Lung (tissue), 12 donors: Measurements from ENCODE around the gene SLC35F3. TPM values are rescaled to one million over a fixed set of nuclear protein-coding genes. Genes with fewer than 3 reads are reported as not detected.

ENCODE experiments used
- ATAC-seq: fragments of 200-7000 bp; cut with Tn5 transposase; one replicate; pipeline ENCODE4 v1.9.1; 2020; ENCODE audit warnings: moderate number of reproducible peaks; ENCODE audit not compliant: insufficient read depth, low FRiP score
- DNase-seq, 3 donors: peaks; one replicate each; pipeline ENCODE4 v3.0.0-alpha.2; 2013 to 2017
- H3K27ac ChIP-seq, 2 donors: one replicate each; pipeline ENCODE4 v1.5.1; 2013; ENCODE audit warnings: mild to moderate bottlenecking in 2 of 2, moderate library complexity in 2 of 2, control low read depth in 1 of 2, inconsistent platforms in 1 of 2, low read depth in 1 of 2, low read length in 1 of 2
- H3K27me3 ChIP-seq, 3 donors: one replicate each; pipeline ENCODE4 v1.5.1; 2013; ENCODE audit warnings: low read length in 2 of 3; ENCODE audit not compliant: control insufficient read depth in 3 of 3, insufficient read depth in 3 of 3
- H3K36me3 ChIP-seq, 4 donors: one replicate each; pipeline ENCODE4 v1.5.1; 2013; ENCODE audit warnings: low read length in 4 of 4, mild to moderate bottlenecking in 1 of 4, moderate library complexity in 1 of 4; ENCODE audit not compliant: control insufficient read depth in 4 of 4, insufficient read depth in 4 of 4
- H3K4me1 ChIP-seq, 5 donors: one replicate each; pipeline ENCODE4 v1.5.1; 2013; ENCODE audit warnings: low read length in 5 of 5, mild to moderate bottlenecking in 2 of 5, moderate library complexity in 1 of 5; ENCODE audit not compliant: control insufficient read depth in 5 of 5, insufficient read depth in 5 of 5
- H3K4me3 ChIP-seq: one replicate; pipeline ENCODE4 v1.5.1; 2013; ENCODE audit warnings: mild to moderate bottlenecking, control low read depth, moderate library complexity
- H3K9ac ChIP-seq, 2 donors: one replicate each; pipeline ENCODE4 v1.5.1; 2013; ENCODE audit warnings: low read length in 2 of 2, control low read depth in 1 of 2; ENCODE audit not compliant: insufficient read depth in 1 of 2
- H3K9me3 ChIP-seq, 4 donors: one replicate each; pipeline ENCODE4 v1.5.1; 2013; ENCODE audit warnings: low read length in 3 of 4, mild to moderate bottlenecking in 1 of 4, moderate library complexity in 1 of 4; ENCODE audit not compliant: control insufficient read depth in 4 of 4, insufficient read depth in 3 of 4
- WGBS, 2 donors: extraction: QIAGEN DNeasy Blood & Tissue Kit; methylation state at CpG; one replicate each; pipeline ENCODE4 v1.1.7; 2013; 5-methylcytosine and 5-hydroxymethylcytosine counted together
- polyA plus RNA-seq, 2 donors: library from polyadenylated mRNA; stranded (reverse); fragments of 200-250 nt; gene quantifications; one replicate each; pipeline ENCODE4 v1.2.1, GENCODE V29; 2013
- total RNA-seq, 2 donors: library from RNA; depleted of rRNA in 1 of 2; stranded (reverse); fragments of >200 nt in 1 of 2; gene quantifications; one replicate each; pipeline ENCODE4 v1.2.1, GENCODE V29; 2014 to 2021
- TF ChIP-seq, protein P1 (sequence below): IDR thresholded peaks from 2 replicates; pipeline ENCODE4 v1.5.1; 2012; ENCODE audit warnings: mild to moderate bottlenecking; ENCODE audit errors: control extremely low read depth, extremely low read depth
- donor health status: control.
- donor health status: control.
- donor health status: Bipolar disorder and iron deficiency.
- donor health status: healthy.
- donor health status: DM: yes; HTN: yes; CAD: no.

Gene SLC35F3
- total and polyA plus RNA-seq, 4 donors: 0.09 to 1.4 (median 0.48) TPM

DNA sequence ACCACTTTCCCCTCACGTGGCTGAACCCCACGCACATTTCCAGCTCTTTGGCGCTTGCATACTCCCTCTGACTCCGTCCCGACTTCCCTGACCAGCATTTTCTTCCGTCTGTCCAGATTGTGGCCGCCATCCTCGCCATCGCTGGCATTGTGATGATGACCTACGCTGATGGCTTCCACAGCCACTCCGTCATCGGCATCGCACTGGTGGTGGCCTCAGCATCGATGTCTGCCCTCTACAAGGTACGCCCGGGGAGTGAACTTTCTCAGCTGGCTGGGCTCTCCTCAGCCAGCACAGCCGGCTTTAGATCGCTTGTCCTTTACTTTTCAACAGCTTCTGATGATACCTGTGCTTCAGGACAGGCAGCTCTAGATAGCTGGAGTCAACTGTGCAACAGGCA, 412.0 kb downstream of the SLC35F3 start:
- H3K27ac ChIP-seq: no peak overlapping the region
- DNase-seq: no peak
- H3K36me3 ChIP-seq: no peaks in the 10 kb centered on the region
- TF ChIP-seq, protein P1, sequence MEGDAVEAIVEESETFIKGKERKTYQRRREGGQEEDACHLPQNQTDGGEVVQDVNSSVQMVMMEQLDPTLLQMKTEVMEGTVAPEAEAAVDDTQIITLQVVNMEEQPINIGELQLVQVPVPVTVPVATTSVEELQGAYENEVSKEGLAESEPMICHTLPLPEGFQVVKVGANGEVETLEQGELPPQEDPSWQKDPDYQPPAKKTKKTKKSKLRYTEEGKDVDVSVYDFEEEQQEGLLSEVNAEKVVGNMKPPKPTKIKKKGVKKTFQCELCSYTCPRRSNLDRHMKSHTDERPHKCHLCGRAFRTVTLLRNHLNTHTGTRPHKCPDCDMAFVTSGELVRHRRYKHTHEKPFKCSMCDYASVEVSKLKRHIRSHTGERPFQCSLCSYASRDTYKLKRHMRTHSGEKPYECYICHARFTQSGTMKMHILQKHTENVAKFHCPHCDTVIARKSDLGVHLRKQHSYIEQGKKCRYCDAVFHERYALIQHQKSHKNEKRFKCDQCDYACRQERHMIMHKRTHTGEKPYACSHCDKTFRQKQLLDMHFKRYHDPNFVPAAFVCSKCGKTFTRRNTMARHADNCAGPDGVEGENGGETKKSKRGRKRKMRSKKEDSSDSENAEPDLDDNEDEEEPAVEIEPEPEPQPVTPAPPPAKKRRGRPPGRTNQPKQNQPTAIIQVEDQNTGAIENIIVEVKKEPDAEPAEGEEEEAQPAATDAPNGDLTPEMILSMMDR: no peak
- H3K4me3 ChIP-seq: no peak overlapping the region
- no peaks in the 10 kb centered on the region for H3K4me1 ChIP-seq
- H3K9ac ChIP-seq: no peak overlapping the region
- H3K9me3 ChIP-seq: no peaks in the 10 kb centered on the region
- ATAC-seq: no peak
- peaks cover 0 to 5% (median 0%) of the 10 kb centered on the region in 3 donors for H3K27me3 ChIP-seq
- WGBS, 2 donors: 92 to 94% methylated on average over 18 of the region's 18 CpGs

DNA sequence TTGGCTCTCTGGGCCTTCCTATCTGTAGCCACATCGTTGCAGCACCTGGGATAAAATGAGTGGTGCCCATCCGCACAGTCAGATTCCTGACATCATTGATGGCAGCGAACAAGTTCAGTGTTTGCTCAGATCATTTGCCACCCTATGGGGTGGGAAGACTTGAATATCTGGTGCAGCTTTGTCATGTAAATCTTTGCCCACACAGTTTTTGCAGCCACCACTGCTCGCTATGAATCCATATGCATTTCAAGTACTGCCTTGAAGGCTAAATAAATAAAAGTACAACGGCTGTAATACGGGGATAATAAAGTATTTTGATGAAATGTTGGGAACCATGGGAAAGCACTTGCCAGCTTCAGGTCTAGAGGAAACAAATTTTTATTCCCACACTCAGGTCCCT, 412.5 kb downstream of the SLC35F3 start:
- Histone ChIP-seq H3K9me3 (no peaks in the 10 kb centered on the region), H3K27ac (no peak overlapping the region), H3K4me3 (no peak overlapping the region), H3K9ac (no peak overlapping the region), H3K36me3 (no peaks in the 10 kb centered on the region), H3K27me3 (peaks cover 0 to 5% (median 0%) of the 10 kb centered on the region in 3 donors), H3K4me1 (no peaks in the 10 kb centered on the region)
- WGBS, 2 donors: 66 to 83% methylated on average over 6 of the region's 6 CpGs
- ATAC-seq (no peak), DNase-seq (no peak)
- TF ChIP-seq, protein P1: no peak

DNA sequence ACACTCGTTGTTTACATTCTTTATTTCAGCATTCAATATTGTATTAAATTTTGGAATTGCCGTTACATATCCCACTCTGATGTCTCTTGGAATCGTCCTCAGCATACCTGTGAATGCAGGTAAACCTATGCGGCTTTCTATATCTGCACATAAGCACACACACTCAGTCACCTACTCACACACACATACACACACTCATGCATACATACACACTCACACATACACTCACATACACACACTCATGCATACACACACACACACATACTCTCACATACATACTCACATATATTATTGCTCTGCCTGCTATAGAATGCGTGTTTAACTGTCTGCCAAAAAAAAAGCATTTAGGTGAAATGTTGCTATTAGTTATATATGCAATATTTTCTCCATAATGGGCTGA, 415.6 kb downstream of the SLC35F3 start:
- no peak for ATAC-seq
- WGBS, 2 donors: 85 to 92% methylated on average over 5 of the region's 5 CpGs
- Histone ChIP-seq H3K9me3 (peaks cover 0 to 3% (median 0%) of the 10 kb centered on the region in 4 donors), H3K27ac (no peak overlapping the region), H3K36me3 (no peaks in the 10 kb centered on the region), H3K4me3 (no peak overlapping the region), H3K27me3 (peaks cover 5 to 13% (median 9%) of the 10 kb centered on the region in 3 donors), H3K9ac (no peak overlapping the region), H3K4me1 (no peaks in the 10 kb centered on the region)
- TF ChIP-seq, protein P1: no peak
- no peak for DNase-seq

DNA sequence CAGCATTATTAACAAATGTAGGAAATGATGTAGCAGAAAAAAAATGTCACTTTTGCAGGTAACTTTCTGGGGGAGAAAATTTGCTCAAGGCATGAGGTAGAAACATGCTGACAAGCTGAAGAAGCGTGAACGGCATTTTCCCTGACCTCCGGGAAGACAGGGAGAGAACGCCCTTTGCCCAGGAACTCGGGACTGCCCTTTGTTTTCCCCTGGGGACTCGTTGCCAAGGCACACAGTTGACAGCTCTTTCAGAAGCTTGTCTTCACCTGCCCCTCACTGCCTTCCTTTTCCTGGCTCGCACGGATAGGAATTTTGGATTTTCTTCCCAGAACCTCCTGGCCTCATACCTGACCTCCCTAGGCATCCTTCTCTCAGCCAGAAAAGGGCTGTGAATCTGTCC, 416.1 kb downstream of the SLC35F3 start:
- TF ChIP-seq, protein P1: no peak
- ATAC-seq (no peak), DNase-seq (no peak)
- Histone ChIP-seq H3K27me3 (peaks cover 5 to 13% (median 11%) of the 10 kb centered on the region in 3 donors), H3K9me3 (peaks cover 0 to 3% (median 0%) of the 10 kb centered on the region in 4 donors), H3K36me3 (no peaks in the 10 kb centered on the region), H3K9ac (no peak overlapping the region), H3K4me1 (no peaks in the 10 kb centered on the region), H3K27ac (no peak overlapping the region), H3K4me3 (no peak overlapping the region)
- 66 to 82% methylated on average over 8 of the region's 8 CpGs for WGBS, 2 donors
